GM19467 (cell line): Measurements from ENCODE around the gene HS1BP3.

Experiments
- ATAC-seq: cut with Tn5 transposase; IDR thresholded peaks from one replicate; pipeline ENCODE4 v1.9.1; 2021; ENCODE audit warnings: mild to moderate bottlenecking, moderate library complexity; ENCODE audit not compliant: unreplicated experiment

The HS1BP3 gene

DNA sequence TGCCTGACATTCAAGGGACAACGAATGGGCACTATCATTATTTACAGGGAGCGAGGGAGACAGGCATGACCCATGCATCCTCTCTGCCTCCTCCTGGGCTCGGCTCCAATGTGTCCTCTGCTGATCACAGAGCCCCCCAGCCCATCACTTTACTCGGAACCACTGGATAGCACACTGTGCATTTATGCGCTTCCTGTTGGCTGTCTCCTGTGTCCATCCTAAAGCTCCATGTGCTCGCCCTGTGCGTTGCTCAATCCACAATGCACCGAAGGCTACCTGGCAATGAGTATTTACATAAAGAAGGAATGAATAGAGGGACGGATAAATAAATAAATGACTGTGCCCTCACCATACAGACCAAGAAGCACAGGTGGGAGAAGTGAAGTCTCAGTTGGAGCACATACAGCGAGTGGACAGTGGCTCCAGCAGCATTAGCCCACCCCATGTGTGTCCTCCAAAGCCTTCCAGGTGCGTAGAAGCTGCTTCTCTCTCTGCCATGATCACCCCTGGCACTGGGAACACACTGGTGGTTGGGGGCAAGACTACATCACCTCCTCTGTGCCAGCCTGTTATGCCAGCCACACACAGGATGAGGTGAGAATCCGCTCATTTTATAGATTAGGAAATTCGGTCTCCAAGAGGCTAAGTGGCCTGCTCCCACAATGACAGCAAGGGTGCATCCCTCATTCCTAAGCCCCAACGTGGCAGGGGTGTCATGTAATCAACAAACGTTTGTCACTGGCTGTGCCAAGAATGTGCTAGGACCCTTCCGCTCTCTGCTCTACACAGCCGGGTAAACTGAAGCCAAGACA is 13.7 kb upstream of the HS1BP3 start:
- ATAC-seq, result no peak

DNA sequence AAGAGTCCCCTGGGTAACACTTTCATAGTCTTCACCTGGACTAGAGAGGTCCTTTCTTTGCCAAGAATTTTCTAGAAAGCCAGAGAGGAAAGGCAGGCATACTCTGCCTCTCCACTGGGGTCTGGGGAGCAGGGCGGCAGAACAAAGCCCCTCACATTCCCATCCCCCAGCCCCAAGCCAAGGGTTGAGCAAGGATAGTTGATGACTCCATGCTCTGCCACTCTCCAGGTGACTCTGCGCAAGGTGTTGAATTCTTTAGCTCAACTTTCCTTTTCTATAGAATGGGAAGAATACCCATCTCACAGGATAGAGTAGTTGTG is 13.1 kb upstream of the HS1BP3 start:
- ATAC-seq, result no peak

DNA sequence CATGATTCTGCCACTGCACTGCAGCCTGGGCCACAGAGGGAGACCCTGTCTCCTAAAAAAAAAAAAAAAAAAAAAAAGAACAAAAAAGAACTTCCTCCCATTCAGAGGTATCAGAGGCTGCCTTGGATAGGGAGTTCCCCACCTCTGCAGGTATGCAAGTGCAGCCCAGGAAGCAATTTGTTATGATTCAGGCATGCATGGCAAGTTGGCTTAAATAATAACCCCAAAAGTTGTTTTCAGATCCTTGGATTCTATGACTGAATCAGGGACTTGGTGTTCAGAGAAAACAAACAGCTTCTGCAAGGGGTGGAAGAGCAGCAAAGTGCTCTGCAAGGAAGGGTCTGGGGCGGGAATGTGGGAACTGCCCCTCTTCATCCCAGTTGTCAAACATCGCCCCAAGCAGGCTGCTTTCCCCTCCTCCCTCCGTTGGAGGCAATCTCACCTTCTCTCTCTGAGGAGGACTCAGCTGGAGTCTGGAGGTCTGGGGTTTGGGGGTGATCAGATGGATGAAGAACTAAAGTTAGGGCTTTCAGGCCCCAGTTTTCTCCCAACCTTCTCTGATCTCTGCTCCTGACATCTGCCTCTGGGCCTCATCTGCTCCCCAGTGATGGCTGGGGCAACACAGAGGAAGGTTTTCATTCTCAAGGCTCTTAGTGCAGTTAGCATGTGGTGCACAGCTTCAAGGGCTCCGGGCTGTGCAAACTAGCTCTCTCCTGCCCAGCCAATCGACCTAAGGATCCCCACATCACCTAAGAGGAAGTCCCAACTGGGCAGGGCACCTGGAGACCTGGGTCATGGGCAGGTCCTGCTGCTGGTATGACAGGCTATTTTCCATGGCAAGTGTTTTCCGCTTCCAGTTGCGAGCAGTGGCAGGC is 12.5 kb upstream of the HS1BP3 start:
- no peak for ATAC-seq

DNA sequence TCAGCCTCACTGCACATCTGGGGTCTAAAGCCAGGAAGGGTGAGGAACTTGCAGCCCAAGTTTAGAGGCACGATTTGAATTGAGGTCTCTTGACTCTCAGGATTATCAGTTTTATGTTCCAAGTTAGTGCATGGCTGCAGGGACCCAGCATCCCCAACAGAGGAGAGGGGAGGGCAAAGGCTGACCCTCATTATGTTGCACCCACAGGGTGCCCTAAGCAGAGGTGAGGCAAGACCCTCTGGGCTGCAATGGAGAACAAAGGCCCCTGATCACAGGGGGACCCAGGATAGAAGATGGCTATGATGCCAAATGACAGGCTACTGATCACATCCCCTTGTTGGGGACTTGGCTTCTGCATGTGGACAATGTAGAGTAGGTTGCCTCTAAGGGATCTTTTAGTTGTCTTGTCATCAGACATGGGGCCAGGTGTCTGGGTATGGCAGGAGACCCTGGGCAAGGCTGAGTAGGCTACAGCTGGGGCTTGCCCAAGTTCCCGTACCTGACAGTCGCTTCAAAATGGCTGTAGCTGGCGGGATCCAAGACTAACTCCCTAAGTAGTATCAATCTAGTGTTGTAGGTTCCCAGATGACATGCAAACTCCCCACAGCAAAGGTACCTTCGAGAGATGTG is 11.5 kb upstream of the HS1BP3 start:
- ATAC-seq, result no peak

DNA sequence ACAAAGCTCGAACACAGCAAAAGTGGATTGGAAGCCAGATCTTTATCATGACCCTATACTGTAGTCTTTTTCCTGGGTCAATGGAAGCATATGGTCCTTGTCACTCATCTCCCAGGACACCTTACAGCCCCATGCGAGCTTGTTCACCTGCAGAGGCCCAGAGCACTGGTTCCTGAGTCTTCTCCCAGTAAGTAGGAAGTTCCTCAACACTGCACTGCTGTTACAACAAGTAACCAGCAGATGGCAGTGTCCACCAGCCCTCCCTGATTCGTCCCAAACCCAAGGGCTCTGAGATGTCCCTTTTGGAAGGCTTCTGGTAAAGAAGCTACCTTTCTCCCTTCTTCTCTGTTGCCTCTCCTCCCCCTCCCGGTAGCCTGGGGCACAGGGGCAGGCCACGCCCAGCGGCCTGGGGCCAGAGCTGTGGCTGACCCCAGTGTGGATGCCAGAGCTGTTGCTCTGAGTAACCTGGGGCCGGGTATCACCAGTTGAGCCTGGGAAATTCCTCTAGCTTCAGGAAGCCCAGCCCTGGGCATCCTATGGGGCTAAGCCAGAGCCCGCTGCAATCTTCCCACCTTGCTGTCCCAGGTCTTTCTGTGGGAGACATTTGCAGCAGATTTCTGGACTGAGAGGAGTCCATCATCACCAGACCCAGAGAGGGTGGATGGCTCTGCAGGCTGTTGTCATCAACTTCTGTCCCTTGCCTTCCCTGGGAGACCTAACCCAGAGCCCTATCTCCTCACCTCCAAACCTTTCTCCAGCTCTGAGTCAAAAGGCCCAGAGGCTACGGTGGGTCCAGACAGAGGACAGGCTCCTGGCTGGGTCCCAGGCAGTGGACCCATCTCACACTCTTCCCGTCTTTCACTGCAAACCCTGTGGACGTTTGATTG is 10.8 kb upstream of the HS1BP3 start:
- ATAC-seq, result peak; percentile 59

DNA sequence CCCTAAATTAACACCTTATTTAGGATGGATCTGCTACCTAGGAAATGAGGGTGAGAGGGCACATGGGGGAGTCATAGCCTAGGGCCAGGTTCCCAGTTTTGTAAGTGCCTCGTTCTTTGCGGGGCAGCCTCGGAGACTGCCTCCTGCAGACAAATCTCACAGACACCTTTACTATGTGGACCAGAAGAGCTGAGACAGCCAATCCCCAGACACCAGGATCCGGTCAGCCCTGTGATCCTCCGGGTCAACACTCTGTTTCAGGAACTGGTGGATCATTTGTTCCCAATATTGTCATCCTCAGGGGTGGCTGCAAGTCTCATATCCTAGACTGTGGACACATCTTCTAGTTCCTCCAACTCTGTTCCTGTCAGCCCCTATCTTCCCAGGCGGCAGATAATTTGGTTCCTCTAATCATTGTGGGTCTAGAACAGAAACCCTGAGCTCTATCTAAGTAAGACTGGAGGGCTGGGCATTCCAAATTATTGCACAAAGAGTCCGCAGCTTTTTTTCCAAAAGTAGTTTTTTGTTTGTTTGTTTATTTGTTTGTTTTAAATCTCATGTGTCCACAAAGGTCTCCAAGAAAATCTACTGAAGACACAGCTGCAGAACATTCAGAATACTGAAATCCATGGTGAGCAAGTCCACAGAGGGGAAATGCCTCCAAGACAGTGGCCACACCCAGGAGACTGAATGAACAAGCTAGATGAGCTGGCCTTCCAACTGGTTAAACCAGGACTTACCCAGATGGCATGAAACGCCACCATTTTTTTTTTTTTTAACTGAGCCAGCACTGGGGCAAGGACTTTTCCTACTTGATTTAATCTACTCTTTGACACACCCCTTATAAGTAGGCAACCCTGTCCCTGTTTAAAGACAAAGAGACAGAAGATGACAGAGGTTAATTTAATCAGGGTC is 9.9 kb upstream of the HS1BP3 start:
- no peak for ATAC-seq

DNA sequence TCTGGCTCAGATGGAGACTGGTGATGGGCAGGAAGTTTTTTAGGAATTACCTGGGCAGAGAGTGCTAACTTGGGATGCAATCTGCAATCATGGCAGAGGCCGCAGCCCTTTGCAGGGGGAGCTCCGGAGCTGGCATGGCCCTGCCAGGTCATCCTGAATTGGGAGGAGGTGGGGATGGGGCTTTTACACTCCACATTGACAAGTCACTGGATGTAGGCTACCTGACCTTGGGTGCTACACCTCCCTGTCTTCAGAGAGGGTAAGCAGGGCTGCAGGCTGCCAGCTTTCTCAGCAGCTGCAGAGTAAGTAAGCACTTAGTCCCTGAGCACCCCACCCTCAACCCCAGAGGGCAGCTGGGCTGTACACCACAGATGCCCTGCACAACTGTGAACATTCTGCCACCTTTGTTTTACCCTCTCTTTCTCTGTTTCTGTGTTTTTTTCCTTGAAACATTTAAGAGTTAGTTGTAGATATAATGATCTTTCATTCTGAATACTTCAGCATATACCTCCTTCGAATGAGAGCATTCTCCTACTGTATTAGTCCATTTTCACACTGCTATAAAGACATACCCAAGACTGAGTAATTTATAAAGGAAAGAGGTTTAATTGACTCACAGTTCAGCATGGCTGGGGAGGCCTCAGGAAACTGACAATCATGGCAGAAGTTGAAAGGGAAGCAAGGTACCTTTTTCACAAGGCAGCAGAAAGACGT is 6.8 kb upstream of the HS1BP3 start:
- ATAC-seq, result no peak

DNA sequence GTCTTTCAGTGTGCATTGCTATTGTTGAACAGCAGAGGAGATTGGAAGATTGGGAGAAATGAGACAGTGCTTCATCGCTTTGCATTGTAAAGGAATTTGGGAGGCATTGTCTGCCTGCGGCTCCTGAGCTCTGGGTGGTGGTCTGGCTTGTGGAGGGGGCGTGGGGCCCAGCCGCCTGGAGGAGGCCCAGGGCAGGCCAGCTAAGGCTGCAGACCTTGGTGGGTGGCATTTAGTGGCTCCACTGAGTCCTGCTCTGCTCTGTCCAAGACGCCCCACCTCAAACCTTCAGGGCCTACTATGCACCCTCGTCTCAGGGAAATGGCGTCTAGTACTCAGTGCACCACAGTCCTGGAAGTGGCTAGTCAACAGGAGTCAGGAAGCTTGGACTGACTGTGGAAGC is 5.7 kb upstream of the HS1BP3 start:
- no peak for ATAC-seq

DNA sequence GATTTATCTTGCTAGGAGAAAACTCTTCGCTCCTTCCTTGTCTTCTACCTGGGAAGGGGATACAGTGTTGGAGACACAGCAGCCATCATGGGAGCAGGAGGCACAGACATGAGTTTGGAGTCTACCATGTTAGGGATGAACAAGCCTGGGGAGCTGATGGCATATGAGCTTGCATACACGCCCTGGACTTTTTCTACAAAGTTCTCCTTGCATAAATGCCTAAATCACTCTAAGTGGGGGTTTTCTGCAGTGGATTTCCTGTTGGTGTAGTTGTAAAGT is 3.6 kb upstream of the HS1BP3 start:
- ATAC-seq, result no peak

DNA sequence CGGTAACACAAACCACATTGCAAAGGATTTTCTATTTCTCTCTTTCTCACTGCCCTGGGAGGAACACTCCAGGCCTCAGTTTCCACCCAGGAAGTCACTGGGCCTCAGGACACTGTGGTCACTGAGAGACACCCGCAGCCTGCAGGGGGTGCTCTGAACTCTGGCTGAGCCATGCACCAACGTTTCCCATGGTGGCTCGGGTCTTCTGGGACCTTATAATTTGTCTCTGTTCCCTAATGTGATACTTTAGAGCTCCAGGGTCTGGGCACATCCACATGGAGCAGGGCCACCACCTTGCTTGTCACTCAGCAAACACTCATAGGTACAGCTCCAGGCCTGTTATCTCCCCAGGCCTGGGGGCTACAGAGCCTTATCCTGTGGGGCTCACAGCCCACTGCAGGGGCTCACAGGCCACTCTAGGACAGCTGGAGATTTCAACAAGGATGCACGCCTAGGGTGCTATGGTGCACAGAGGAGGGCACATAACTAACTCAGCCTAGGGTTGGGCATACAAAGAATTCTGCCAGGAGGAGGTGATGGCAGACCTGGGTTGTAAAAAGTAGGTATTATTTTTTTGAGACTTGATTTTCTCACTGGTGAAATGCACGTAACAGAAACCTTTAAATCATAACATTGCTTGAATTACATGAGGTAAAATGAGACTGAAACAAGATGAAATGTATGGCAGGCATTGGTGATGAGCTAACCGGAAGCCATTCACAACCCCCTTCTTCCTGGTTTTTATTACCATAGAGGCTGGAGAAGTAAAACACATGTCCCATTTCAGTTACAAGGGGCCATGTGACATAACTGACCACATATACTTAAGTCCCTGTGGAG is 3.0 kb upstream of the HS1BP3 start:
- ATAC-seq, result no peak

DNA sequence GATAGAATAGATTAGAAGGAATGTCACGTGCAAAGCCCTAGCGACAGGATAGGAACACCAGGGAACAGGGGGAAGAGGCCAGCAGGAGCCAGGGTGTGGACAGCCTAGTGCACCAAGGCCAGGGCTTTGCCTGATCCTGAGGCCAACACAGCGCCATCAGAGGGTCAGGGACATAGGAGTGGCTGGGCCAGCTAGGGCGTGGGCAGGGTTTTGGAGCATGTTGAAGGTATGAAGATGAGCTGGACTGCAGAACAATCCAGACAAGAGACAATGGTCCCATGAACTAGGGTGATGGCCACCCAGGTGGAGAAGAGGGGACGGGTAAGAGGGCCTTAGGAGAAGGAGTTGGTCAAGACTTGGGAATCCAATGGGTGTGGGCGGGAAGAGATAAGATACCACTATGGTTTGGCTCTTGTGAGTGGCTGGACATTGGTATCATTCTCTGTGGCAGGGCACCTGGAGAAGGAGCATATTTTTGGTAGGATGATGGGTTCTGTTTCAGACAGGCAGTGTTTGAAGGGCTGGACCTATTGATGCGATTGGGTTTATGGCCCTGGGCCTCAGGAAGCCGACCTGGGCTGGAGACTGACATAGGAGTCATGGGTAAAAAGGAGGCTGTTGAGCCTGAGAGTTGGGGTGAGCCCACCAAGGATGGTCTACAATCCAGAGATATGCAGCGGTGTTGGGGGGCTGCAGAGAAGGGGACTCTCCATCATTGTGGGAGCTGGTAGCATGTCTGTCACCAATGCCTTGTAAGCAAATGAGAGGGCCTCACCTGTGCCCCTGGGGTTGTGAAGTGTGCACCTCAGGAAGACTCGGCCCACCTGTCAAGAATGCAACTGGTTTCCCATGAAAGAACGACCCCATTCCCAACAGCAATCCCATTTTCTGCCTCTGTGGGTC is 2.0 kb upstream of the HS1BP3 start:
- no peak for ATAC-seq

DNA sequence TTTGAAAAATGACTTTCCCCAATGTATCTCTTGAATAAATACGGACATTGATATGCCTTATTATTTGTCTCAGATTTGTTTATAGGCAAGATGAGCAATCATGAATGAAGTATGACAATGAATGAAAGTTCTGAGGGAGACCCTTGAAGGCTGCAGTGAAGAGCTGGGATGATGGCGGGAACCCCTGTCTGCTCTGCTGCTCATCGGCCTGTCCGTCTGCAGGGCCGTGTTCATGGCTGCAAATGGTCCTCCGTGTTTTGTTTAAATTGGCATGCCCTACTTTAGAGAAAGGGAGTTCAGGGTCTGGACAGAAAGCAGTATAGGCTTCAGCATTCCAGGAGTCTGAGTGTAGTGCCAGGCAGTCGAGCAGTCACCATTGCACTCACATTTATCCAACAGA is 1.2 kb upstream of the HS1BP3 start:
- no peak for ATAC-seq

DNA sequence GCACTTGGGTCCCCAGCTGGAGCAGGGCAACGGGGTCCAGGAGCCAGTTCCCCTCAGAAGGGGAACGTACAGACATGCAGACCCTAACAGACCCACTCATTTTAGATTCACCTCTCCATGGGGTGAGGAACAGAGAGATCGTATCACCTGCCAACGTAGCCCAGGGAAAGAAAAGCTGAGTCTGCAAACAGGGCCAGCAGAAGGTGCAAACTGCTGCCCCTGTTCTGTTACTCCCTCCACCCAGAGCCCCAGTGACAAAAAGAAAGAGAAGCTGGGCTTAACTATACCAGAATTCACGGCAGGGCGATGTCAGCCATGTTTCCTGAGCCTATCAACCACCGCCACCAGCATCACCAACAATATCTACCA is 817 bp upstream of the HS1BP3 start:
- ATAC-seq, result no peak

DNA sequence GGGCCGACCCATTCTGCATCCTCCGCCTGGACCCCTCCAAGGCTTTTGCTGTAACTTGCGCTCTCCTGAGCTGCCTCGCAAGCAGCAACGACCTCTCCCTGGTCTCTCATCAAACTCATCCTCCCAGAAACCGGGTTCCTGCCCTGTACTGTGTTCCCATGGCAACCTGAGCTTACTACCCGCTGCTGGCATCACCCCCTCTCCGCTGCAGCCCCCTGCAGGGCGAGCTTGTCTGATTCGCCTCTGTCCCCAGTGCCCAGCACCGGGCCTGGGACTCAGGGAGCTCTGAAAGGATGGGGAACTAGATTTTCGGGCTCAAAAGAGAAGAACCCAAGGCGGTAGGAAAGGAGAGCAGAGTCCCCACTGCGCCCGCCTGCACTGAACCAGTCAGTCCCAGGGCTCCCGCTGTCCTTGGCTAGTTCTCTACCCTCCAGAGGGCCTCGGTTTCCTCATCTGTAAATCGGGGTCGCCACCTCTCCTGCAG is 463 bp downstream of the HS1BP3 start:
- ATAC-seq, result no peak

DNA sequence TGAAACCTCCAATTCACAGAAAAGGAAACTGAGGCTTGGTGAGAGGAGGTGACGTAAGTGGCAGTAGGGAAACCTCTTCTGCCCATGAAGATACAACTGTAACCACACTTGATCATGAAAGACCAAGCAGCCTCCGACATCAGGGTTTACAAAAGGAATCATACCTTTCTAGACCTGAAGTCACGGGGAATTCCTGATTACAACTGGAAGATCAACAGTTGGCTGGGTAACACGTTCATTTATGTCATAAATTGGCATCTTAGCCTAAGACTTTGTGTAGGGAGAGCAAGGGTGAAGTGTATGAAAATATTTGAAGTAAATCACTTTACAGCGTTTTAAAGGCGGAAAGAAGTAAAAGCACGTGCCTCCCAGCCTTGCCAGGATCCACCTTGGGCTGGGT is 922 bp downstream of the HS1BP3 start:
- ATAC-seq, result no peak

DNA sequence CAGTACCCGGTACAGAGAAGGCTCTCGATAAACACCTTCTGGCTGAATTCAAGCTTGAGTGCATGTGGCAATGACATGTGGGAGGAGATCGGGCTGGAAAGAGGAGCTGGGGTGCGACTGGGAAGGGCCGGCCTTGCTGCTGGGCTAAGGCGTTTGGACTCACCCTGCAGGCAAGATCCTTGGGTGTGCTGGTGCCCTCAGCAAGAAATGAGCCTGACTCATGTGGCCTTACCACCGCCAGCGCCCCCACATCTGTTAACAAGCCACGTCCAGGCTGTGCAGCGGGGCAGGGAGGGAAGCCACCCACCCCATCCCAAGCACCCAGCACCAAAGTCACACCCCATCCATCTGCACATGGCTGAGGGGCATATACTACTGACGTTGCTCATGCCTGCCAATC is 1.3 kb downstream of the HS1BP3 start:
- ATAC-seq, result no peak

DNA sequence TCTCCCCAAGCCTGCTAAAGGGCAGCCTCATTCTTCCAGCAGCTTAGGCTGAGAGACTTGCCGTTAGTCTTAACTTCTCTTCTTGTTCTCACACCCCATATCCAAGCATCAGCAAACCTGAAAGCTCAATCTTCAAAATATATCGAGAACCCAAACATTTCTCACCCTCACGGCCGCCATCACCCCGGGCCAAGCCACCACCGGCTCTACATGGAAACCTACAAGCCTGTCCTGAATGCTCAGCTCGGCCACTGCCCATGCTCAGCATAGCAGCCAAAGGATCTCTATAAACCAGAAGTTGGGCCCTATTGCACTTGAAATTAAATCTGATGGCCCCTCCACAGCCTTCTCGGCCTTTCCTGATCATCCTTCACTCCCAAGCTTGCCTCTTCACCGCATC is 2.1 kb downstream of the HS1BP3 start:
- no peak for ATAC-seq

DNA sequence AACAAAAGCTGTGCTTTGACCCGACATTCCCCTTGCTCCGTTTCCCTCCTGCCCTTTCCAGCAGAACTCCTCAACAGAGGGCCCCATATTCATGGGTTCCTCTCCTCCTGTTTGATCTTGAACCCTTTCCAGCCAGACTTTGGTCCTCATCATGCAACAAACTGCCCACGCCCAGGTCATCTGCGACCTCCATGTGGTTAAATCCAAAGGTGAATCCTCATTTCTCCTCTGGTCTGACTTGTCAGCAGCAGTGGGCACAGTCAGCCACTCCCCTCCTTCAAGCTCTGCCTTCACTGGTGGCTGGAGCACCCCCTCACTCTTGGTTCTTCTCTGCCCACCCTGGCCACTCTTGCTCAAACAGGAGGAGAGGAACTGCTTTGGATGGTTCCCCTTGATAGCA is 2.7 kb downstream of the HS1BP3 start:
- no peak for ATAC-seq
